Activated CD8-positive, alpha-beta memory T cell treated with anti-CD3 and anti-CD28 coated beads, Interleukin-2, amount 50 U/mL, for 48 hours (primary cell): ENCODE data around the gene ORAI3.

Experiments used
- DNase-seq: peaks from one replicate; pipeline ENCODE4 v3.0.0-alpha.2; 2020

ORAI3 gene

GRCh38 chr16:30948667-30949649 is at the start of gene ORAI3:
Gene ORAI3, plus strand, starts transcription at chr16:30949068. Its CDS starts 222 bp downstream, at chr16:30949290.
- peak; percentile 76 for DNase-seq

- no peak for DNase-seq
Observed at GRCh38 chr16:30899794-30900193, 49.1 kb upstream of the ORAI3 start.

GRCh38 chr16:30900588-30900987 is 48.3 kb upstream of the ORAI3 start:
- DNase-seq: no peak

GRCh38 chr16:30901201-30902028 is 47.5 kb upstream of the ORAI3 start:
- no peak for DNase-seq

- DNase-seq: peak; percentile 80
Observed at GRCh38 chr16:30902029-30902972, 46.6 kb upstream of the ORAI3 start.

- peak; percentile 63 for DNase-seq
Observed at GRCh38 chr16:30903002-30903401, 45.9 kb upstream of the ORAI3 start.

GRCh38 chr16:30903596-30903995 is 45.3 kb upstream of the ORAI3 start:
- DNase-seq: no peak

- DNase-seq: no peak
Observed at GRCh38 chr16:30904114-30904780, 44.6 kb upstream of the ORAI3 start.

GRCh38 chr16:30907064-30907463 is 41.8 kb upstream of the ORAI3 start:
- DNase-seq: no peak

- no peak for DNase-seq
Observed at GRCh38 chr16:30910427-30911029, 38.3 kb upstream of the ORAI3 start.

GRCh38 chr16:30912794-30913412 is 36.0 kb upstream of the ORAI3 start:
- DNase-seq: no peak

- DNase-seq: no peak
Observed at GRCh38 chr16:30914830-30915229, 34.0 kb upstream of the ORAI3 start.

- no peak for DNase-seq
Observed at GRCh38 chr16:30918614-30919013, 30.3 kb upstream of the ORAI3 start.

GRCh38 chr16:30920891-30921290 is 28.0 kb upstream of the ORAI3 start:
- DNase-seq: no peak

GRCh38 chr16:30921459-30921747 is 27.5 kb upstream of the ORAI3 start:
- no peak for DNase-seq

GRCh38 chr16:30921748-30922419 is 27.0 kb upstream of the ORAI3 start:
- peak; percentile 92 for DNase-seq

- DNase-seq: peak; percentile 98
Observed at GRCh38 chr16:30922420-30922959, 26.4 kb upstream of the ORAI3 start.

GRCh38 chr16:30922960-30923535 is 25.8 kb upstream of the ORAI3 start:
- DNase-seq: peak; percentile 94

GRCh38 chr16:30923554-30924075 is 25.3 kb upstream of the ORAI3 start, which contains the start of gene FBXL19:
Gene FBXL19, plus strand, starts transcription at chr16:30923572. Its CDS starts 2,183 bp downstream, at chr16:30925755.
- DNase-seq: no peak
